Measurements from ENCODE around the gene MC5R.
"Not testable (repeated sequence)": the region's sequence is repeated elsewhere in the genome, so short reads cannot be mapped to it uniquely, and the experiment has no call there.

Gene MC5R

DNA sequence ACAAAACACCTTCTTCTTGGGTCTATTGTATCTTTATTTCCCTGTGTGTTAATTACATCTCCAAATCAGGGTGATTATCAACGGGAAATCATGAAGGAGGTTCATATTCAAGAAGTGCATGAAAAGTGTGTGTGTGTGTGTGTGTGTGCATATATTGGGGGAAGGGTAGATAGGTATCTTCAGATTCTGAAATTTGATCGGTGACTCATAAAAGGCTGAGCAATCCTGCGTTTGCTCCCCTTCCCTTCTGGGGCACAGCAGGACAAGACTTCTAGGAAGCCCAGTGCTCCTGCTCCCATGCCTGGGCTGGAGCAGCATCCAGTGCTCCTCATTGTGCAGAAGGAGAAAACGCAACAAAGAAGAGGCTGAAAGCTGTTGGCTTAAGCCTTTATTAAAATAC, 25.8 kb downstream of the MC5R start:
- DNase-seq (ENCODE audit: low read depth) = no peak

- not testable (repeated sequence) for DNase-seq (ENCODE audit: low read depth)
Observed at GRCh38 chr18:13862898-13863297, 38.9 kb downstream of the MC5R start.

DNA sequence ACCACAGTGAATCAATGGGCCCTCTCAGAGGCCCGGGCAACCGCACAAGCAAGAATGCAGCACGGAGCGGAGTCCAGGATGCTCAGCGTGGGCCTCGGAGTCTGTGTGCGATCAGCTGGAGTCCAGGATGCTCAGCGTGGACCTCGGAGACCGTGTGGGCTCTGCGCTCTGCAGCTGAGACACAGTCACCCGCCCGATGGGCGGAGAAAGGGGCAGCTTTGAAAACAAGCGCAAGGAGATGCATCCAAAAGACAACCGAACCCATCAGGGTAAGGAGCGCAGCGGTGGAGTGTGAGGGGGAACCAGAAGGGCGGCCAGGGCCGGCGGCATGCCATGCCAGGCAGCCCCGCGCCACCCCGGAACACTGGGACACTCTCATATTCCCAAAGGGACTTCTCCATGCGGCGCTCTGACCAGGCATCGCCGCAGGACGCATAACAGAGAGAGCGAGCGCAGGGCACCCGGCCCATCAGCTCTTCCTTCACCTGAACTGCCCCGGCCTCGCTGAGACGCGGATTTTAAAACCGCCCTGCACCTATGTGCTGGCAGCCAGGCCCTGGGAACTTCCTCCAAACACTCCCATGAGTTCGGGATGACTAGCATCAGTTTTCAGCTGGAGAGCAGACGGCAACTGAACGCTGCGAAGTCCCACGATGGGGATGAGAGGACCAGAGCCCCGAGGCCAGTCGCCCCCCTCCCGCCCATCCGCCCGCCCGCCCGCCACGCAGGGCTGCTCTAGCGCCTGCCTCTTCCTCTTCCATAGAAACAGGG, 44.7 kb downstream of the MC5R start:
- DNase-seq (ENCODE audit: low read depth) = no peak

DNA sequence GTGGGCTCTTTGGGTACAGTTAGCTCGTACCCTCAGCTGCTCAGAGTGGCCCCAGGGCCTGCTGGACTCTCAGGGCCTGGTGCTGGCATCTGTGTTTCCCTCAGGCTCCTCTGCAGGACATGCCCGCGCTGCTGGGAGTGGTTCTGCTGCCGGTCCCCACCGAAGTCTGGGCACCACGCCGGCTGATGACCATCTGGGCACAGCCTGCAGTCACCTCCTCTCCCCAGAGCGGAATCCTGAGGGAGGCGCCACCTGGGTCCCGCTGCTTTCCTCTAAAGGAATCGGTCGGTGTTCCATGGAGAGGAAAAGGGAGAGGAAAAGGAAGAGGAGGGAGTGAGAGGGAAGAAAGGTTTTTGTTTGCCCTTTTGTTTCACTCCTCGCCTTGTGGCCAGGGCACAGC, 47.8 kb downstream of the MC5R start:
- no peak for DNase-seq (ENCODE audit: low read depth)

- DNase-seq (ENCODE audit: low read depth) = no peak
Observed at GRCh38 chr18:13872373-13872772, 48.4 kb downstream of the MC5R start.

- DNase-seq (ENCODE audit: low read depth) = no peak
Observed at GRCh38 chr18:13872932-13873331, 49.0 kb downstream of the MC5R start.

- DNase-seq (ENCODE audit: low read depth) = no peak
Observed at GRCh38 chr18:13874558-13874957, 50.6 kb downstream of the MC5R start.

Data from stimulated activated CD8-positive, alpha-beta memory T cell treated with anti-CD3 and anti-CD28 coated beads, Interleukin-4, amount 100 ng/mL, for 24 hours (primary cell).